Measurements from ENCODE around the gene TMEM143. TPM values are rescaled to one million over a fixed set of nuclear protein-coding genes. Genes with fewer than 3 reads are reported as not detected.

The TMEM143 gene
- total RNA-seq, 2 experiments from 2014 or later, result 9.4 to 11.0 TPM

GRCh38 chr19:48332351-48332661 is 31.4 kb downstream of the TMEM143 start:
- peak overlapping the region; percentile 89 for H3K4me3 Mint-ChIP-seq
- no peak for TF ChIP-seq CTCF (IDR thresholded peaks at IDR 0.05)
- POLR2A ChIA-PET, result interaction anchor here (0.7 to 6.4 kb wide), 20 partner anchors 10 to 1058 kb away, joined by 3 to 360 read pairs (median 5); partner anchors contain the start of genes CA11, CARD8, DBP and DHX34
- Histone ChIP-seq H3K9me3 (ENCODE audit: control insufficient read depth in 1 of 2, insufficient read depth in 1 of 2, low read length in 2 of 2) (no peaks in the 10 kb centered on the region), H3K27me3 (ENCODE audit: control insufficient read depth in 1 of 2, insufficient read depth in 2 of 2, low read length in 2 of 2) (no peaks in the 10 kb centered on the region), H3K36me3 (ENCODE audit: insufficient read depth, low read length) (peaks cover 35% of the 10 kb centered on the region), H3K27ac (ENCODE audit: low read depth in 1 of 2, low read length in 2 of 2) (peak overlapping the region; percentile 42 to 88), H3K4me3 (ENCODE audit: low read length) (peak overlapping the region; percentile 60), H3K4me1 (ENCODE audit: insufficient read depth, low read length) (peaks cover 72% of the 10 kb centered on the region)
- H3K4me1 Mint-ChIP-seq (ENCODE audit: low read depth), result peaks cover 58% of the 10 kb centered on the region
- H3K27me3 Mint-ChIP-seq, result no peaks in the 10 kb centered on the region
- CTCF ChIA-PET, result interaction anchor here (2.1 to 4.0 kb wide), 3 partner anchors 11 to 31 kb away, joined by 18 to 159 read pairs (median 40); partner anchors contain the start of genes EMP3, SYNGR4 and TMEM143
- peak in 1 of 14 experiments; percentile 9 for DNase-seq
- no peak for ATAC-seq (ENCODE audit: poor library complexity)
- no peaks in the 10 kb centered on the region for H3K9me3 Mint-ChIP-seq
- intact Hi-C loops (cut with DNase I, micrococcal nuclease), result loop anchor here (2.0 to 5.0 kb wide), 4 partner anchors 30 to 305 kb away; partner anchors contain the start of genes CYTH2 (in 1 of the 2), DBP (in 1 of the 2), FAM83E (in 1 of the 2) and RPL18 (in 1 of the 2)
- H3K27ac Mint-ChIP-seq, result peak overlapping the region; percentile 99
- peaks cover 52% of the 10 kb centered on the region for H3K36me3 Mint-ChIP-seq (ENCODE audit: low read depth)

GRCh38 chr19:48330012-48330681 is 33.6 kb downstream of the TMEM143 start:
- peaks cover 72% of the 10 kb centered on the region for H3K36me3 Mint-ChIP-seq (ENCODE audit: low read depth)
- DNase-seq (peak; percentile 74 to 95 (median 82)), ATAC-seq (ENCODE audit: poor library complexity) (peak; percentile 33)
- Histone ChIP-seq H3K27me3 (ENCODE audit: control insufficient read depth in 1 of 2, insufficient read depth in 2 of 2, low read length in 2 of 2) (no peaks in the 10 kb centered on the region), H3K4me1 (ENCODE audit: insufficient read depth, low read length) (peaks cover 87% of the 10 kb centered on the region), H3K9me3 (ENCODE audit: control insufficient read depth in 1 of 2, insufficient read depth in 1 of 2, low read length in 2 of 2) (no peaks in the 10 kb centered on the region), H3K36me3 (ENCODE audit: insufficient read depth, low read length) (peaks cover 38% of the 10 kb centered on the region), H3K27ac (ENCODE audit: low read depth in 1 of 2, low read length in 2 of 2) (peak overlapping the region; percentile 88), H3K4me3 (ENCODE audit: low read length) (peak overlapping the region; percentile 46)
- H3K9me3 Mint-ChIP-seq, result no peaks in the 10 kb centered on the region
- no peak for TF ChIP-seq CTCF (IDR thresholded peaks at IDR 0.05)
- H3K27ac Mint-ChIP-seq, result peak overlapping the region; percentile 99
- POLR2A ChIA-PET, result interaction anchor here (0.7 to 2.7 kb wide), 9 partner anchors 7 to 315 kb away, joined by 3 to 48 read pairs (median 4); partner anchors contain the start of genes SYNGR4 and TMEM143
- peaks cover 78% of the 10 kb centered on the region for H3K4me1 Mint-ChIP-seq (ENCODE audit: low read depth)
- no peaks in the 10 kb centered on the region for H3K27me3 Mint-ChIP-seq
- CTCF ChIA-PET, result interaction anchor here (0.6 to 1.9 kb wide), 5 partner anchors 10 to 175 kb away, joined by 3 to 9 read pairs (median 3); partner anchors contain the start of gene KDELR1
- intact Hi-C loops (cut with DNase I, micrococcal nuclease), result loop anchor here (1.0 to 5.0 kb wide), 4 partner anchors 33 to 307 kb away; partner anchors contain the start of genes CYTH2 (in 1 of the 2), DBP (in 1 of the 2), FAM83E (in 1 of the 2) and RPL18 (in 1 of the 2)
- H3K4me3 Mint-ChIP-seq, result peak overlapping the region; percentile 76

- intact Hi-C loops (cut with DNase I, micrococcal nuclease), result loop anchor here in 1 of 2 experiments (10.0 kb wide), 1 partner anchor 1545 kb away; the partner anchor contains the start of gene SLC1A5
- DNase-seq (peak in 12 of 14 experiments; percentile 18 to 74 (median 40)), ATAC-seq (ENCODE audit: poor library complexity) (no peak)
- peak overlapping the region; percentile 46 for H3K4me3 ChIP-seq (ENCODE audit: low read length)
- POLR2A ChIA-PET, result interaction anchor here (1.0 to 2.7 kb wide), 7 partner anchors 8 to 309 kb away, joined by 3 to 48 read pairs (median 5); partner anchors contain the start of genes SYNGR4 and TMEM143
- peak overlapping the region; percentile 88 for H3K27ac ChIP-seq (ENCODE audit: low read depth in 1 of 2, low read length in 2 of 2)
- CTCF ChIA-PET, result interaction anchor here (0.9 to 1.9 kb wide), 4 partner anchors 9 to 62 kb away, joined by 3 to 9 read pairs (median 4); partner anchors contain the start of gene KDELR1
- peaks cover 38% of the 10 kb centered on the region for H3K36me3 ChIP-seq (ENCODE audit: insufficient read depth, low read length)
- Mint-ChIP-seq H3K27ac (peak overlapping the region; percentile 99), H3K36me3 (ENCODE audit: low read depth) (peaks cover 74% of the 10 kb centered on the region), H3K4me3 (peak overlapping the region; percentile 76), H3K27me3 (no peaks in the 10 kb centered on the region), H3K4me1 (ENCODE audit: low read depth) (peaks cover 79% of the 10 kb centered on the region), H3K9me3 (no peaks in the 10 kb centered on the region)
- H3K9me3 ChIP-seq (ENCODE audit: control insufficient read depth in 1 of 2, insufficient read depth in 1 of 2, low read length in 2 of 2), result no peaks in the 10 kb centered on the region
- peaks cover 89% of the 10 kb centered on the region for H3K4me1 ChIP-seq (ENCODE audit: insufficient read depth, low read length)
- no peaks in the 10 kb centered on the region for H3K27me3 ChIP-seq (ENCODE audit: control insufficient read depth in 1 of 2, insufficient read depth in 2 of 2, low read length in 2 of 2)
- no peak for TF ChIP-seq CTCF (IDR thresholded peaks at IDR 0.05)
Measured at GRCh38 chr19:48329167-48329891, 34.4 kb downstream of the TMEM143 start.
